ENCODE results near the gene ELOVL1.

Gene ELOVL1

DNA sequence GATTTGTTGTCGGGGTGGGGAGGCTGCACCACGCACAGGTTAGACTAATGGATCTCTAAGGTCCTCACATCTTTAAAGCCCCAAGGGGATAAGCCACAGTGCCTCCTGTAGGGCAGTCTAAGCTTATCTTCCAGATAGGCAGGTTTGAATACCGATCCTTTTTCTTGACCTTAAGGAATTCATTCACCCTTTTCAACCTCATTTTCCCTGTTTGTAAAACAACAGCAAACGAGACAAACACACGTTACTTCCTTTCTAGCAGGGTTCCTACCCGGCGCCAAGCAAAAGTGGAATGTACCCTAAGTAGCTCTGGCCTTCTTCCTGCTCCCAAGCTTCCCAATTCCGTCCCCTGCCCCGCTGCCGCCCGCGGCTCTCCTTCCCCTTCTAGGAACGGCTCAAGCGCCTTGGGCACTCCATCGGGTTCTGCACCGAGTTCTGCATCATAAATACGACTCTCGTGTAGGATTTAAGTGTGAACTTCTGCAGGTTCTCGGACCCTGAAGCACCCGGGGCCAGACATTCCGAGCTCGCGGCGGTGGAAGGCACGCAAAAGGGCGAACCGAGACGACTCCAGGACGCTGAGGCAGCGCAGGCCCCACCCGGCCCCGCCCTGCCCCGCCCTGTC is 9.6 kb downstream of the ELOVL1 start:
- peak; percentile 71 for DNase-seq

GRCh38 chr1:43357251-43357650 is 10.6 kb downstream of the ELOVL1 start:
- DNase-seq = no peak

DNA sequence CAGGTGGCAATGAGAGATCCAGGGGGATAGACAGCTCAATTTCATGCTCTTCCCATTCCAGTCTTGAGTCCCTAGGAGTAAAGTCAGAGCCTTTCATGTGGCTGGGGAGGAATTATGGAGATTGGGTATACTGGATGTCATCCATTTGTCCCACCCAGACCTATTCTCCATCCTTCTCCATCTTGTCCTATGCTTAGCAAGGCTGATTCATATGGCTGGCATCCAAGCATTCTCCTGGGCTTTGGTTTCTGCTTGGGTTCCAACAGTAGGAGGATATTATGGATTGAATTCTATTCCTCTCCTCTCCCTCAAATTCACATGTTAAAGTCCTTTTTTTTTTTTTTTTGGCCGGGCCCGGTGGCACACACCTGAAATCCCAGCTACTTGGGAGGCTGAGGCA is 12.9 kb downstream of the ELOVL1 start:
- DNase-seq = no peak

GRCh38 chr1:43354471-43354870 is 13.3 kb downstream of the ELOVL1 start:
- no peak for DNase-seq

DNA sequence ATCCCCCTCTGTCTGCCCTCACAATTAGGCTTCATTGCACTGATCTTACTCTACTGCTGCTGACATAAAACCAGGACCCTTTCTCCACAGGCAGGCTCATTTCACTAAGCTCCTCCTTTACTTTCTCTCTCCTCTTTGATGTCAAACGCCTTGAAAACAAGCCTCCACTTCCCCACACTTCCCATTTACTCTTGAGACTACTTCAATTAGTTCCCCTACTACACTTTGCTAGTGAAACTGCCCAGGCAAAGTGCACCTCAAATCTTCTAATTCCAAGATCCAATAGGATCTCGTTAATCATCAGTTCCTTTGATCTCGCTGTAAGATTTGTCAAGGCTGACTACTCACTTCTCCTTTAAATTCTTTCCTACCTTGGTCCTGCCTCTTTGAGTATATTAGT is 14.9 kb downstream of the ELOVL1 start:
- DNase-seq = no peak

DNA sequence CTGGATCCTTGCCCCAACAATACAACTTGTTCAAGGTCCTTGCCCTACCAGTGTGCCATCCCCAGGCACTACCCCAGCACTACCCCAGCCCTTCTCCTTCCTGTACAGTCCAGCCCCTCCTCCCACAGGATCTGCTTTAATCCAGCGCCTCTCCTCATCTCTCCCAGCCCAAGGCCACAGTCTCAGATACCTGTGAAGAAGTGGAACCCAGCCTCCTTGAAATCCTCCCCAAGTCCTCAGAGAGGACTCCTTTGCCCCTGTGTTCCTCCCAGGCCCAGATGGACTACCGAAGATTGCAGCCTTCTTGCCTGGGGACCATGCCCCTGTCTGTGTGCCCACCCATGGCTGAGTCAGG is 15.5 kb downstream of the ELOVL1 start:
- DNase-seq = no peak

GRCh38 chr1:43351421-43352350 is 16.1 kb downstream of the ELOVL1 start:
- DNase-seq = no peak

GRCh38 chr1:43350976-43351375 is 16.8 kb downstream of the ELOVL1 start:
- no peak for DNase-seq

- no peak for DNase-seq
These were observed 18.1 kb downstream of the ELOVL1 start for GRCh38 chr1:43349594-43350306.

DNA sequence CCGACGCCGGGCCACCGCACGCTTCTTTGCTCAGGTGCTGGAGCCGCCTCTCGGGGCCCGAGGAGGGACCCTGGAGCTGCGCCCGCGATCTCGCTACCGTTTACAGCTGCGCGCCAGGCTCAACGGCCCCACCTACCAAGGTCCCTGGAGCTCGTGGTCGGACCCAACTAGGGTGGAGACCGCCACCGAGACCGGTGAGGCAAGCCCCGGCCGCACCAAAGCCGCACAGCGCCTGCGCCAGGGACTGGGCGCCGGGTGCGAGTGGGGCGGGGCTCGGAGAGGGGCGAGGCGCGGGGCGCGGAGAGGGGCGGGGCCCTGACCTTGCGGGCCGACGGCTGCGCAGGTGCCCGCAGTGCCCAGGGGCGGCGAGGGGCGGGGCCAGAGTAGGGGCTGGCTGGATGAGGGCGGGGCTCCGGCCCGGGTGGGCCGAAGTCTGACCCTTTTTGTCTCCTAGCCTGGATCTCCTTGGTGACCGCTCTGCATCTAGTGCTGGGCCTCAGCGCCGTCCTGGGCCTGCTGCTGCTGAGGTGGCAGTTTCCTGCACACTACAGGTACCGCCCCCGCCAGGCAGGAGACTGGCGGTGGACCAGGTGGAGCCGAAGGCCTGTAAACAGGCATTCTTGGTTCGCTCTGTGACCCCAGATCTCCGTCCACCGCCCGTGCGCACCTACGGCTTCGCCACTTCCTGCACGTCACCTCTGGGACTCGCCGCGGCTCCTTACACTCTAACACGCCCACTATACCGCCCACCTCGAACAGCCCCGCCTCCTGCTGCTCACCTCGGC is 18.8 kb downstream of the ELOVL1 start:
- DNase-seq = peak; percentile 88

DNA sequence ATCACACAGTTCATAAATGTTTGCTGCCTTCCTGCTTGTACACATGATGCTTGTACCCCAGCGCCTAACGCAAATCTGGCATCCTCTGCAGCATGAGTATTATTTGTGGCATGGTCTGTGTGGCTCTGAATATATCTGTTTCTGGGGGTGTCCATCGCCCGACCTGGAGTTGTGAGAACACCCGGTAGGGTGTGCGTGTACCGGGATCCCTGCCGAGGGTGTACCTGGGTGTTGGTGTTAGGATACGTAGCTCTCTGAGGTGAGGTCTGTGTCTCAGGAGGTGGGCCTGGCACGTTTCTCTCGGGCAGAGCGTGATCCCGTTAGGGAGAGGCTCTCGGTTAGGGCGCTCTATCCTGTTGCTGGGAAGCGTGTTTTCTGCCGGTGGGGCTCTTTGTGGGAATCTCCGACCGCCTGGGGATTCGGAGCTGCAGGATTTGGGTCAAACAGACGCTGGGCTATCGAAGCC is 19.4 kb downstream of the ELOVL1 start:
- no peak for DNase-seq

DNA sequence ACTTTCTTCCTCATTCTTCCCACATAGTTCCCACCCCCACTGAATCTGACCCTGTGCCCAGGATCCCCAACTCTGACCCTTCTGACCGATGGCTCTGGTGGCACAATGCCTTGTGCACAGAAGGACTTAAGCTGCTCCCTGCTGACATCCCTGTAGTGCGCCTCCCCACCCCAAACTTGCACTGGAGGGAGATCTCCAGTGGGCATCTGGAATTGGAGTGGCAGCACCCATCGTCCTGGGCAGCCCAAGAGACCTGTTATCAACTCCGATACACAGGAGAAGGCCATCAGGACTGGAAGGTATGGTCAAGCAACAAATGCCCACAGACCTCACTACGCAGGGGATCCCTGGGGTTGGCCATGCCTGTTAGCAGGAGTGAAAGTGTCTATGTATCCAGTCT is 21.2 kb downstream of the ELOVL1 start:
- DNase-seq = no peak

- no peak for DNase-seq
These were observed 22.7 kb downstream of the ELOVL1 start for GRCh38 chr1:43345120-43345519.

DNA sequence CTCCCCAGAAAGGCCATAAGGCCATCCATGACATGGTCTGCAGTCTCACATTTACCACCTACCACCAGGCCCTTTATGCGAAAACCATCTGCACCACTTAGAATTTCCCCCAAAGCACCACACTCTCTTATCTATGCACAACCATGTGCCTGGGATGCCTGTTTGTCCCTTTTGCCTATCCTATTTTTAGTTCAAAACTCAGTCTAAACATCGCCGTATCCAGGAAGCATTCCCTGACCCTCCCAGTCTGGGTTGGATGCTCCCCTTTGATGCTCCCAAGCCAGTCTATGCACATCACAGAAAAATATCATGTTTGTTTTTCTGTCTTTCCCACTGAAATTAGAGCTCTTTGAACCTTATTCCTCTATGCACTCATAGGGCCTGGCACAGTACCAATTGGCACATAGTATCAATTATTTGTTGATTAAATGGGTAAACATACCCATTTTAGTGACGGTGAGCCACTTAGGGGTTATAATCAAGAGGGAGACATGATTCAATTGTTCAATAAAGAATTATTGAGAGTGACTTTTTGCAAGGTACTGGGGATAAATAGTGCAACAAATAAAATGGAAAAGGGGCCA is 23.5 kb downstream of the ELOVL1 start:
- DNase-seq = no peak

DNA sequence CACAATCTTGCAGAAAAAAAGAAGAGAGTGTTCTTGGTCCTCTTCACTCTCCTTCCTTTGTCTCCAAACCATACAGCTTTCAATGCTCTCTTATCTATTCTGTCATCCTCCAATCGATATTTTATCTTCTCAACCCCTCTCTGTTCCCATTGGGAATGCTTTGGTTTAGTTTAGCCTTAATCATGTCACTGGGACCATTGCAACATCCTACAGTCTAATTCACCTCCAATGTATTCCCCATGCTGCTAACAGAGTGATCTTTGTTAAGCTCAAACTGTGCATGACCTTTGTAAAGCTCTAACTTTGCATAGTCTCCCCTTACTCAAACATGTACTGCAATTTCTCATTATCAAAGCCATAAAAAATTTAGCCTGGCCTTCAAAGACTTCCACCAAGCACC is 27.3 kb downstream of the ELOVL1 start:
- no peak for DNase-seq

- DNase-seq = no peak
These were observed 28.1 kb downstream of the ELOVL1 start for GRCh38 chr1:43339584-43340232.

GRCh38 chr1:43338001-43338400 is 29.8 kb downstream of the ELOVL1 start:
- DNase-seq = no peak

GRCh38 chr1:43337588-43337987 is 30.2 kb downstream of the ELOVL1 start, which contains the start of gene MPL:
Gene MPL, plus strand, starts transcription at chr1:43337818. Its CDS starts 31 bp downstream, at chr1:43337849.
- no peak for DNase-seq

DNA sequence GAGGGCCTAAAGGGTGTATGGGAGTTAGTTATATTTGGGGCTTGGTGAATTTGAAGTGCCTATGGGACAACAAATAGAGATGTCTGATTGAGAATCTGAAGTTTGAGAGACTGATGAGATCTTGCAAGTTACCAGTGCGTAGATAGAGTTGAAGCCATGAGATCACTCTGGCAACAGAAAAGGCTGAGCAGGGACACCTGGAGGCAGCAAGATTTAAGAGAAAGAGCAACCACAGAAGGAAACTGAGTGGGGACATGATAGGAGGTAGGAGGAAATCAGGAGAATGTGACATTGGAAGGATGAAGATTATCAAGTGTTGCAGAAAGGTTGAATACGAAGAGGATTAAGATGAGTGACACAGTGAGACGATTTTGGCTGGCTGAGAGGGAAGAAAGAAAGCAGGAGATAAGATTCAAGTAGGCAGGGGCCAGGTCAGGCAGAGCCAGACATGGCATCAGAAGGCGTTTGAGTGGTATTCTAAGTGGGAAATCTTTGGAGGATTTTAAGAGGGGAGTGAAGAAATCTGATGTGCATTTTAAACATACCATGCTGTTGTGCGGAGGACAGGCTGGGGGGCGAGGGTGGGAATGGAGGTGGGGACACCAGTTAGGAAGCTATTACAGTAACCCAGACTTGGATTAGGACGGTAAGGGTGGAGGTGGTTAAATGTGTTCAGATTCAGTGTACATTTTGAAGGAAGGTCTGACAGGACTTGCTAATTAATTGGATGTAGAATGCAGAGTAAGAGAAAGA is 33.2 kb downstream of the ELOVL1 start:
- no peak for DNase-seq

DNA sequence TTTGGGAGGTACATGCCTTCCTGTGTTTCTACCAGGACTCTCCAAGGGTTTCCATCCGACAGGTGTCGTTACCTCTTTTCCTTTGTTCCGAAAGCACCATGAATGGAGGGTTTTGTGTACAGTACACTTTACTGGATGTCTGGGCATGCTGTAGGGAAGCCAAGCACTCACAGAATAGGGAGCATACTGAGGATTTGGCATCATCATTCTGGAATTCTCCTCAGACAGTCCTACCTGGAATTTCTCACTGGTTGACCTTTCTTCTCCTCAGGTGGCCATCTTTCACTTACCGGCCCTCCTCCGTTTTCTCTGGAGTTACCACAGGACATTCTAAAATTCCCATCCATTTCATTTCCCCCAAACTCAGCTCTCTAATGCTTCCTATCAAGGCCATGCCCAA is 36.1 kb downstream of the ELOVL1 start:
- DNase-seq = no peak

Data from right kidney (tissue), 1 donor.